Chondrocyte (in vitro differentiated cells): ENCODE data around the gene MACROH2A1. TPM values are rescaled to one million over a fixed set of nuclear protein-coding genes. Genes with fewer than 3 reads are reported as not detected.
A peak's percentile ranks its signal among the peaks of the same experiment; 100 is the strongest.

Experiments
- DNase-seq: peaks from one replicate; pipeline ENCODE4 v3.0.0; 2021; ENCODE audit warnings: mixed read lengths, low spot score
- H3K27ac Mint-ChIP-seq: one replicate; pipeline ENCODE4 v1.8.0; 2021; ENCODE audit warnings: mild to moderate bottlenecking, moderate library complexity, mixed read lengths; ENCODE audit not compliant: unreplicated experiment
- H3K27me3 Mint-ChIP-seq: 2 replicates; pipeline ENCODE4 v1.8.0; 2021; ENCODE audit warnings: low read depth, mixed read lengths
- H3K36me3 Mint-ChIP-seq: 2 replicates; pipeline ENCODE4 v1.8.0; 2021; ENCODE audit warnings: low read depth, mixed read lengths
- H3K4me1 Mint-ChIP-seq: 2 replicates; pipeline ENCODE4 v1.8.0; 2021; ENCODE audit warnings: low read depth, mild to moderate bottlenecking, mixed read lengths
- H3K4me3 Mint-ChIP-seq: one replicate; pipeline ENCODE4 v1.8.0; 2021; ENCODE audit warnings: mild to moderate bottlenecking, moderate library complexity, mixed read lengths; ENCODE audit not compliant: unreplicated experiment
- H3K9me3 Mint-ChIP-seq: 2 replicates; pipeline ENCODE4 v1.8.0; 2021; ENCODE audit warnings: low read depth, mixed read lengths
- CTCF ChIP-seq: fragments of 200-600 bp; sonication (generic); IDR thresholded peaks from 2 replicates; pipeline ENCODE4 v1.5.0; 2021; ENCODE audit warnings: antibody characterized with exemption, mild to moderate bottlenecking, moderate library complexity
- total RNA-seq: library from RNA; stranded (reverse); gene quantifications from 3 replicates; pipeline ENCODE4 v1.2.1, GENCODE V29; 2021

Gene MACROH2A1
- total RNA-seq, 1 donor from 2014 or later, result 100 TPM

GRCh38 chr5:135382106-135382790 lies 16.8 kb downstream of the MACROH2A1 start:
- TF ChIP-seq CTCF, result no peak
- no peaks in the 10 kb centered on the region for H3K27me3 Mint-ChIP-seq
- H3K9me3 Mint-ChIP-seq, result no peaks in the 10 kb centered on the region
- H3K4me1 Mint-ChIP-seq, result peaks cover 73% of the 10 kb centered on the region
- peak overlapping the region; percentile 52 for H3K27ac Mint-ChIP-seq
- DNase-seq, result no peak
- H3K4me3 Mint-ChIP-seq, result no peak overlapping the region
- H3K36me3 Mint-ChIP-seq, result peaks cover 13% of the 10 kb centered on the region

DNA sequence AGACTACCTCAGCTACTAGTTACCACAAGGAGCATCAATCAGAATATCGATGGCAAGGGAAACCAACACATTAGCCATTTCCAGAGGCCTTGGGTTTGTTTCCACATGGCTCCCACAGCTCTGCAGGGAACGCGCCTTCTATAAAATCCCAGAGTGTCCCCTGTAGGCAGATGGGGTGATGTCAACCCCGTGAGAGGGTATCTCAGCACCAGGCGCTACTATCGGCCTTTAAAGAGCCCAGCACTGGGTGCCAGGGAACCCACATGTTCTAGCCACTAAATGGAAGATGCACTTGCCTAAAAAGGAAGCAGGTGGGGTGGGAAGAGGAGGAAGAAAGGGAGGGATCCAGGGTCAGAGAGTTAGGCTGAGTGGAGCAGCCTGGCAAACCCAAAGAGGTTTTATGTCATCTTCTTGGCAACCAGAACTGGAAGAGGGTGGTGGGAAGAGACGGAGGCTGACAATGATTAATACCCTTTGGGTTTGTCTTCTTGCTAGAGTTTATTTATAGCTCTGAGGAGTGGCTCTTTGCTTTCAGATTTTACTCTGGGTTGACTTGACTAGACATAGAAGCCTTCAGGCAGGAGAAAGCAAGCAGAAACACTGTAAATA lies 19.9 kb downstream of the MACROH2A1 start:
- H3K4me3 Mint-ChIP-seq, result no peak overlapping the region
- DNase-seq, result no peak

GRCh38 chr5:135377751-135378680 lies 21.0 kb downstream of the MACROH2A1 start:
- TF ChIP-seq CTCF, result no peak
- Mint-ChIP-seq H3K36me3 (peaks cover 16% of the 10 kb centered on the region), H3K9me3 (no peaks in the 10 kb centered on the region), H3K27ac (peak overlapping the region; percentile 89), H3K4me3 (no peak overlapping the region), H3K4me1 (peaks cover 48% of the 10 kb centered on the region), H3K27me3 (no peaks in the 10 kb centered on the region)
- DNase-seq, result no peak

More for the DNA sequence above, 19.9 kb downstream of the MACROH2A1 start:
- H3K36me3 Mint-ChIP-seq, result peaks cover 16% of the 10 kb centered on the region
- peak overlapping the region; percentile 89 for H3K27ac Mint-ChIP-seq
- peaks cover 55% of the 10 kb centered on the region for H3K4me1 Mint-ChIP-seq
- no peaks in the 10 kb centered on the region for H3K9me3 Mint-ChIP-seq
- H3K27me3 Mint-ChIP-seq, result no peaks in the 10 kb centered on the region
- no peak for TF ChIP-seq CTCF

DNA sequence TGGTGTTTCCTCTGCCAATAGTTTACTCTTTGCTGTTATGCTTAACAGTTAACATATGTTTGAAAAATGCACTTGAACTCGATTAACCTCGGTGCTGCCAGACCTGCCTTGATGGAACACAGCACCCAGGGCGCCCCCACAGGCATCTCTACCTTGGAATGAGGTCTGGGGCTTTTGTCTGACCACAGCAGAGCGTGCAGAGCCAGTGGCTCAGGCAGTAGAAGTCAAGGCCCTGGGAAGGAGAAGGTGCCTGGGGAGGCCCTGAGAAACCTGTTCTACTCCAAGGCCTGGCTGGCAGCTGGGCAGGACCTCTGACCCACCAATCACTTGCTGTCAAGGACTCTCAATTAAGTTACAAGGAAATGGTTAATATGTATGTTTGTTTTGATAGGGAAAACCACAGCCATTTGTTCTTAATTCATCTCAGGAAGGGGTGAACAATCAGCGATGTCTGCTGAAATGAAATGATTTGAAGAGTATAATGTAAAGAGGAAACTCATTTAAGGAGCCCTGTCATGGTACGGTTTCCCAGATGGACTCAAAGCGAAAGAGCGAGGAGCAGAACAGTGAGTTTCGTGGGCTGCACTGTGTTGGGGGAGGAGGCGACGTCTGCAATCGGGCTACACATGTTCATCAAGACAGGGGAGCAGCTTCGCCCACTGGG lies 21.9 kb downstream of the MACROH2A1 start:
- no peaks in the 10 kb centered on the region for H3K27me3 Mint-ChIP-seq
- no peaks in the 10 kb centered on the region for H3K9me3 Mint-ChIP-seq
- H3K27ac Mint-ChIP-seq, result peak overlapping the region; percentile 63
- peaks cover 48% of the 10 kb centered on the region for H3K4me1 Mint-ChIP-seq
- H3K4me3 Mint-ChIP-seq, result no peak overlapping the region
- no peak for TF ChIP-seq CTCF
- peaks cover 11% of the 10 kb centered on the region for H3K36me3 Mint-ChIP-seq
- no peak for DNase-seq
